HFFc6 (cell line): ENCODE results near the gene TMEM97. TPM values are rescaled to one million over a fixed set of nuclear protein-coding genes. Genes with fewer than 3 reads are reported as not detected.
A peak's percentile ranks its signal among the peaks of the same experiment; 100 is the strongest.

ENCODE experiments used
- DNase-seq: peaks from one replicate; pipeline ENCODE4 v3.0.0-alpha.2; 2018
- H3K27ac Mint-ChIP-seq: 2 replicates; pipeline ENCODE4 v1.8.0; 2020; ENCODE audit warnings: mild to moderate bottlenecking, mixed read lengths
- H3K27me3 Mint-ChIP-seq: 2 replicates; pipeline ENCODE4 v1.8.0; 2021; ENCODE audit warnings: mild to moderate bottlenecking, moderate library complexity, mixed read lengths; ENCODE audit not compliant: insufficient read depth
- H3K36me3 Mint-ChIP-seq: 2 replicates; pipeline ENCODE4 v1.8.0; 2021; ENCODE audit warnings: low read depth, mixed read lengths
- H3K4me1 Mint-ChIP-seq: 2 replicates; pipeline ENCODE4 v1.8.0; 2020; ENCODE audit warnings: low read depth, mixed read lengths
- H3K4me3 Mint-ChIP-seq: 2 replicates; pipeline ENCODE4 v1.8.0; 2020; ENCODE audit warnings: mild to moderate bottlenecking, moderate library complexity, mixed read lengths
- H3K9me3 Mint-ChIP-seq: 2 replicates; pipeline ENCODE4 v1.8.0; 2020; ENCODE audit warnings: mild to moderate bottlenecking, mixed read lengths
- CTCF ChIP-seq: fragments of 200-600 bp; sonication (generic); IDR thresholded peaks from 2 replicates; pipeline ENCODE4 v1.5.0; 2021; ENCODE audit warnings: antibody characterized with exemption, mild to moderate bottlenecking
- total RNA-seq, 6 experiments: library from RNA; stranded (reverse); fragmentation: NEBNext Ultra II Directional; extraction: Animal tissue kit (Norgen Biotek cat#: 25700); gene quantifications; 2 replicates in 1 of 6; 3 replicates in 5 of 6; pipeline ENCODE4 v1.2.3, GENCODE V29; 2021

The TMEM97 gene
- total RNA-seq, 6 experiments from 2014 or later: 17.6 to 29.5 (median 24.1) TPM

- no peaks in the 10 kb centered on the region; the same call in 1 of the 2 replicates for H3K27me3 Mint-ChIP-seq
- no peaks in the 10 kb centered on the region for H3K9me3 Mint-ChIP-seq
- no peak overlapping the region for H3K27ac Mint-ChIP-seq
- DNase-seq: no peak
- no peak overlapping the region for H3K4me3 Mint-ChIP-seq
- peaks cover 28% of the 10 kb centered on the region; the same call in 1 of the 2 replicates for H3K36me3 Mint-ChIP-seq
- peaks cover 29% of the 10 kb centered on the region for H3K4me1 Mint-ChIP-seq
- TF ChIP-seq CTCF: no peak
Measured at GRCh38 chr17:28325211-28325610, 6.2 kb downstream of the TMEM97 start.

GRCh38 chr17:28326114-28326513 lies 7.1 kb downstream of the TMEM97 start:
- Mint-ChIP-seq H3K4me3 (no peak overlapping the region), H3K27me3 (no peaks in the 10 kb centered on the region; the same call in 1 of the 2 replicates), H3K4me1 (peaks cover 21% of the 10 kb centered on the region), H3K36me3 (peaks cover 23% of the 10 kb centered on the region; the same call in 1 of the 2 replicates), H3K9me3 (no peaks in the 10 kb centered on the region), H3K27ac (no peak overlapping the region)
- no peak for DNase-seq
- TF ChIP-seq CTCF: no peak

GRCh38 chr17:28327031-28327607 lies 8.1 kb downstream of the TMEM97 start:
- no peak overlapping the region; the same call in 1 of the 2 replicates for H3K27ac Mint-ChIP-seq
- DNase-seq: no peak
- peaks cover 21% of the 10 kb centered on the region for H3K4me1 Mint-ChIP-seq
- no peaks in the 10 kb centered on the region; the same call in 1 of the 2 replicates for H3K27me3 Mint-ChIP-seq
- no peaks in the 10 kb centered on the region for H3K9me3 Mint-ChIP-seq
- no peak for TF ChIP-seq CTCF
- H3K36me3 Mint-ChIP-seq: peaks cover 23% of the 10 kb centered on the region; the same call in 1 of the 2 replicates
- H3K4me3 Mint-ChIP-seq: no peak overlapping the region

GRCh38 chr17:28327709-28328108 lies 8.7 kb downstream of the TMEM97 start:
- peak; percentile 40; the same call in 1 of the 2 replicates for TF ChIP-seq CTCF
- Mint-ChIP-seq H3K4me3 (no peak overlapping the region), H3K27me3 (no peaks in the 10 kb centered on the region; the same call in 1 of the 2 replicates), H3K9me3 (no peaks in the 10 kb centered on the region), H3K36me3 (peaks cover 23% of the 10 kb centered on the region; the same call in 1 of the 2 replicates), H3K27ac (peak overlapping the region; percentile 7; the same call in 1 of the 2 replicates), H3K4me1 (peaks cover 25% of the 10 kb centered on the region)
- DNase-seq: no peak

- Mint-ChIP-seq H3K27me3 (no peaks in the 10 kb centered on the region; the same call in 1 of the 2 replicates), H3K27ac (peak overlapping the region; percentile 21; the same call in 1 of the 2 replicates), H3K4me3 (no peak overlapping the region), H3K4me1 (peaks cover 31% of the 10 kb centered on the region), H3K9me3 (no peaks in the 10 kb centered on the region), H3K36me3 (peaks cover 23% of the 10 kb centered on the region; the same call in 1 of the 2 replicates)
- DNase-seq: no peak
- no peak for TF ChIP-seq CTCF
Measured at GRCh38 chr17:28328325-28328724, 9.3 kb downstream of the TMEM97 start.
